Tibial artery (tissue), 4 donors: ENCODE results near the gene MON2.

ENCODE experiments used
- DNase-seq, 2 donors: peaks; one replicate each; pipeline ENCODE4 v3.0.0-alpha.2; 2019
- H3K27ac ChIP-seq, 2 donors: fragments of 200-600 bp; sonication (generic) in 1 of 2; 1 replicate in 1 of 2; 2 replicates in 1 of 2; pipeline ENCODE4 v1.5.1; 2018 to 2019; ENCODE audit warnings: mild to moderate bottlenecking in 1 of 2
- H3K27me3 ChIP-seq, 2 donors: fragments of 200-600 bp; sonication (generic) in 1 of 2; one replicate each; pipeline versions ENCODE4 v1.5.1 to v1.6.0; 2016 to 2019
- H3K36me3 ChIP-seq, 3 donors: fragments of 200-600 bp; sonication (generic) in 2 of 3; one replicate each; pipeline ENCODE4 v1.5.1; 2016 to 2019; ENCODE audit warnings: mild to moderate bottlenecking in 2 of 3
- H3K4me1 ChIP-seq, 4 donors: fragments of 200-600 bp; sonication (generic) in 2 of 4; 1 replicate in 3 of 4; 2 replicates in 1 of 4; pipeline ENCODE4 v1.5.1; 2016 to 2019
- H3K4me3 ChIP-seq, 2 donors: fragments of 200-600 bp; sonication (generic) in 1 of 2; 1 replicate in 1 of 2; 2 replicates in 1 of 2; pipeline ENCODE4 v1.5.1; 2018 to 2019; ENCODE audit warnings: mild to moderate bottlenecking in 2 of 2
- H3K9me3 ChIP-seq, 3 donors: fragments of 200-600 bp; sonication (generic) in 1 of 3; one replicate each; pipeline ENCODE4 v1.5.1; 2016 to 2019
- intact Hi-C: fragments of 100-400 bp; cut with DNase I; formaldehyde crosslinking; loops from one replicate; pipeline ENCODE4 v1.15.0; 2023; ENCODE audit warnings: low total_unique reads
- TF ChIP-seq, protein P1 (sequence below), 2 experiments: fragments of 200-600 bp in 1 of 2; fragments of 450-650 bp in 1 of 2; IDR thresholded peaks; one replicate each; pipeline ENCODE4 v1.5.1; 2017 to 2019; ENCODE audit warnings: antibody characterized with exemption in 2 of 2, mild to moderate bottlenecking in 1 of 2, moderate library complexity in 1 of 2

The MON2 gene

DNA sequence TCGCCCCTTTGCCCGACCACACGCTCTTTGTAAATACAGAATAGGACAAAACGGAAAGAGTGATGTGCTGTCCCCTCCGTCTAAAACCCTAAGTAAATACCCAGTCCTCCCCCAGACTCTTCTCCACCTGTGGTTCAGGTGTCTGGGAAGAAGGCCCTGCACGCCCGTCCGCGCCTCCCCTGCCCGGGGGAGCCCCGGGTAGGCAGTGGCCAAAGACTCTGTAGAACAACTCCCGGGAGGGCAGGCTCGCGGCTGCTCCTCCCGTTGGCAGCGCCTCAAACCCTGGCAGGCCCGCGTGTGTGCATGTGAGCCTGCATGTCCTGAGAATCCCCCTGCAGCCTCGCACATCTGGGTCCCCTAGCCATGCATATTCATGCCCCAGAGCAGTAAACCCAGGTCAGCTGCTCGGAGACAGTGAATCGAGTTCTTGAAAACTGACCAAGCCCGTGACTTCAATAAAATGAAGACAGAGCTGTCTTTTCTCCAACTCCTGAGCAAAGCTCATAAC is 165.8 kb downstream of the MON2 start:
- Histone ChIP-seq H3K27ac (peak overlapping the region; percentile 67 to 70), H3K9me3 (no peaks in the 10 kb centered on the region), H3K4me1 (peaks cover 0 to 14% (median 7%) of the 10 kb centered on the region in 4 donors), H3K36me3 (no peaks in the 10 kb centered on the region), H3K27me3 (no peaks in the 10 kb centered on the region), H3K4me3 (peak overlapping the region; percentile 60 to 61)
- TF ChIP-seq, protein P1, sequence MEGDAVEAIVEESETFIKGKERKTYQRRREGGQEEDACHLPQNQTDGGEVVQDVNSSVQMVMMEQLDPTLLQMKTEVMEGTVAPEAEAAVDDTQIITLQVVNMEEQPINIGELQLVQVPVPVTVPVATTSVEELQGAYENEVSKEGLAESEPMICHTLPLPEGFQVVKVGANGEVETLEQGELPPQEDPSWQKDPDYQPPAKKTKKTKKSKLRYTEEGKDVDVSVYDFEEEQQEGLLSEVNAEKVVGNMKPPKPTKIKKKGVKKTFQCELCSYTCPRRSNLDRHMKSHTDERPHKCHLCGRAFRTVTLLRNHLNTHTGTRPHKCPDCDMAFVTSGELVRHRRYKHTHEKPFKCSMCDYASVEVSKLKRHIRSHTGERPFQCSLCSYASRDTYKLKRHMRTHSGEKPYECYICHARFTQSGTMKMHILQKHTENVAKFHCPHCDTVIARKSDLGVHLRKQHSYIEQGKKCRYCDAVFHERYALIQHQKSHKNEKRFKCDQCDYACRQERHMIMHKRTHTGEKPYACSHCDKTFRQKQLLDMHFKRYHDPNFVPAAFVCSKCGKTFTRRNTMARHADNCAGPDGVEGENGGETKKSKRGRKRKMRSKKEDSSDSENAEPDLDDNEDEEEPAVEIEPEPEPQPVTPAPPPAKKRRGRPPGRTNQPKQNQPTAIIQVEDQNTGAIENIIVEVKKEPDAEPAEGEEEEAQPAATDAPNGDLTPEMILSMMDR (IDR thresholded peaks at IDR 0.05): no peak
- DNase-seq: peak; percentile 56 to 83
- intact Hi-C loops: loop anchor here (10.0 kb wide), 1 partner anchor 162 kb away; no protein-coding TSS in a partner anchor

GRCh38 chr12:62635649-62636048 is 169.0 kb downstream of the MON2 start:
- Histone ChIP-seq H3K4me1 (peaks cover 0 to 14% (median 7%) of the 10 kb centered on the region in 4 donors), H3K9me3 (no peaks in the 10 kb centered on the region), H3K4me3 (no peak overlapping the region), H3K27me3 (no peaks in the 10 kb centered on the region), H3K36me3 (no peaks in the 10 kb centered on the region), H3K27ac (no peak overlapping the region)
- intact Hi-C loops: loop anchor here (10.0 kb wide), 1 partner anchor 159 kb away; no protein-coding TSS in a partner anchor
- TF ChIP-seq, protein P1 (IDR thresholded peaks at IDR 0.05): no peak
- DNase-seq: no peak

DNA sequence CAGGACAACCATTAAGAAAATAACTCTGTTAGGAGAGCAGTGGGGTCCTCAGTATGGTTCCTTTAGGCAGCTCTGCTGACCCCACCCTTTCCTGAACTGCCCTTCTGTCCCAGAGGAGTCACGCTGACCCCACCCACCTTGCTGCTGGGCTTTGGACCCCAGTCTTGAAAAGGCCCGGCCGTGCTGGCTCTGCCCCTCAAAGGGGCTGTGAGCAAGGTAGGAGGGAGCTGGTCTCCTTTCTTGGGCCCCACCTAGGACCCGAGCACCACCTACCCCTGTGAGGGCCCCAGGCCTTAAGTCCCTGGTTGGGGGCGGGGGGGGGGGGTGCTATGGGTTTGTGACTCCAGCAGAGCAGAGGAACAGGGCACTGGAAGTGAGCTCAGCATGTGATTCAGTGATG is 171.1 kb downstream of the MON2 start:
- no peak for DNase-seq
- no peaks in the 10 kb centered on the region for H3K36me3 ChIP-seq
- TF ChIP-seq, protein P1 (IDR thresholded peaks at IDR 0.05): no peak
- intact Hi-C loops: loop anchor here (10.0 kb wide), 1 partner anchor 157 kb away; no protein-coding TSS in a partner anchor
- H3K4me1 ChIP-seq: peaks cover 0 to 3% (median 2%) of the 10 kb centered on the region in 4 donors
- no peak overlapping the region for H3K4me3 ChIP-seq
- H3K27ac ChIP-seq: no peak overlapping the region
- H3K9me3 ChIP-seq: no peaks in the 10 kb centered on the region
- H3K27me3 ChIP-seq: no peaks in the 10 kb centered on the region

- Histone ChIP-seq H3K27me3 (no peaks in the 10 kb centered on the region), H3K9me3 (no peaks in the 10 kb centered on the region), H3K4me3 (no peak overlapping the region), H3K4me1 (no peaks in the 10 kb centered on the region), H3K36me3 (no peaks in the 10 kb centered on the region), H3K27ac (no peak overlapping the region)
- intact Hi-C loops: no loop called here
- no peak for DNase-seq
- TF ChIP-seq, protein P1 (IDR thresholded peaks at IDR 0.05): no peak
Measured at GRCh38 chr12:62640910-62641448, 174.4 kb downstream of the MON2 start.

GRCh38 chr12:62642486-62642885 is 175.9 kb downstream of the MON2 start:
- H3K4me1 ChIP-seq: peaks cover 0 to 3% (median 1%) of the 10 kb centered on the region in 4 donors
- DNase-seq: no peak
- no peak overlapping the region for H3K27ac ChIP-seq
- intact Hi-C loops: no loop called here
- TF ChIP-seq, protein P1 (IDR thresholded peaks at IDR 0.05): no peak
- H3K9me3 ChIP-seq: no peaks in the 10 kb centered on the region
- no peaks in the 10 kb centered on the region for H3K36me3 ChIP-seq
- H3K4me3 ChIP-seq: no peak overlapping the region
- H3K27me3 ChIP-seq: no peaks in the 10 kb centered on the region
